ENCODE measurements around the gene NRCAM. TPM values are rescaled to one million over a fixed set of nuclear protein-coding genes. Genes with fewer than 3 reads are reported as not detected.

The NRCAM gene
- total RNA-seq, 4 donors from 2014 or later: 0.85 to 4.1 (median 2.6) TPM

GRCh38 chr7:108316708-108317107 lies 139.5 kb downstream of the NRCAM start:
- Histone ChIP-seq H3K9me3 (no peaks in the 10 kb centered on the region), H3K27me3 (no peaks in the 10 kb centered on the region), H3K4me3 (no peak overlapping the region), H3K36me3 (no peaks in the 10 kb centered on the region), H3K27ac (no peak overlapping the region), H3K4me1 (no peaks in the 10 kb centered on the region)
- DNase-seq: no peak
- no peak for TF ChIP-seq POLR2A (IDR thresholded peaks at IDR 0.05)
- TF ChIP-seq, protein P1, sequence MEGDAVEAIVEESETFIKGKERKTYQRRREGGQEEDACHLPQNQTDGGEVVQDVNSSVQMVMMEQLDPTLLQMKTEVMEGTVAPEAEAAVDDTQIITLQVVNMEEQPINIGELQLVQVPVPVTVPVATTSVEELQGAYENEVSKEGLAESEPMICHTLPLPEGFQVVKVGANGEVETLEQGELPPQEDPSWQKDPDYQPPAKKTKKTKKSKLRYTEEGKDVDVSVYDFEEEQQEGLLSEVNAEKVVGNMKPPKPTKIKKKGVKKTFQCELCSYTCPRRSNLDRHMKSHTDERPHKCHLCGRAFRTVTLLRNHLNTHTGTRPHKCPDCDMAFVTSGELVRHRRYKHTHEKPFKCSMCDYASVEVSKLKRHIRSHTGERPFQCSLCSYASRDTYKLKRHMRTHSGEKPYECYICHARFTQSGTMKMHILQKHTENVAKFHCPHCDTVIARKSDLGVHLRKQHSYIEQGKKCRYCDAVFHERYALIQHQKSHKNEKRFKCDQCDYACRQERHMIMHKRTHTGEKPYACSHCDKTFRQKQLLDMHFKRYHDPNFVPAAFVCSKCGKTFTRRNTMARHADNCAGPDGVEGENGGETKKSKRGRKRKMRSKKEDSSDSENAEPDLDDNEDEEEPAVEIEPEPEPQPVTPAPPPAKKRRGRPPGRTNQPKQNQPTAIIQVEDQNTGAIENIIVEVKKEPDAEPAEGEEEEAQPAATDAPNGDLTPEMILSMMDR (IDR thresholded peaks at IDR 0.05): no peak

- TF ChIP-seq POLR2A (IDR thresholded peaks at IDR 0.05): no peak
- TF ChIP-seq, protein P1 (IDR thresholded peaks at IDR 0.05): no peak
- Histone ChIP-seq H3K4me1 (no peaks in the 10 kb centered on the region), H3K4me3 (no peak overlapping the region), H3K27ac (no peak overlapping the region), H3K9me3 (no peaks in the 10 kb centered on the region), H3K36me3 (no peaks in the 10 kb centered on the region), H3K27me3 (no peaks in the 10 kb centered on the region)
- DNase-seq: no peak
These were observed 141.7 kb downstream of the NRCAM start for GRCh38 chr7:108314551-108314950.

GRCh38 chr7:108314049-108314448 lies 142.2 kb downstream of the NRCAM start:
- no peak for DNase-seq
- Histone ChIP-seq H3K4me1 (no peaks in the 10 kb centered on the region), H3K9me3 (no peaks in the 10 kb centered on the region), H3K4me3 (no peak overlapping the region), H3K27me3 (no peaks in the 10 kb centered on the region), H3K27ac (no peak overlapping the region), H3K36me3 (no peaks in the 10 kb centered on the region)
- no peak for TF ChIP-seq POLR2A (IDR thresholded peaks at IDR 0.05)
- TF ChIP-seq, protein P1 (IDR thresholded peaks at IDR 0.05): no peak

DNA sequence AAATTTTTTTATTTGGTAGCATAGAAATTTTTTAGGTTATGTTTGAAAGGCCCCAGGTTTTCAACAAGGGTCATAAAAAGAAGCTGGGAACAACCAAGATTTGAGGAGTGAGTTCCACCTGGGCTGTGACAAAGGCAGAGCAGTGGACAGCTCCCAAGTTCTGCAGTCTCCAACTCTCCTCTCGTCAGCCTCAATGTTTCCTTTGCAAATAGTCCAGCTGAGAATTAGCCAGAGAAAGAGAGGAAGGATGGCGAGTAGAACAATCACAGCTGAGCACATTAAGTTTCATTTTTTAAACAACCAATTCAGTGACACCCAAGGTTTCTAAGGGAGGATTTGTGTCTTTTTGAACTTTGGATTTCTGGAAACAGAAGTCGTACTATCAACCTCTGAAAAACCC lies 143.2 kb downstream of the NRCAM start:
- Histone ChIP-seq H3K27me3 (no peaks in the 10 kb centered on the region), H3K36me3 (no peaks in the 10 kb centered on the region), H3K27ac (no peak overlapping the region), H3K9me3 (no peaks in the 10 kb centered on the region), H3K4me3 (no peak overlapping the region), H3K4me1 (no peaks in the 10 kb centered on the region)
- TF ChIP-seq, protein P1 (IDR thresholded peaks at IDR 0.05): no peak
- no peak for TF ChIP-seq POLR2A (IDR thresholded peaks at IDR 0.05)
- no peak for DNase-seq

DNA sequence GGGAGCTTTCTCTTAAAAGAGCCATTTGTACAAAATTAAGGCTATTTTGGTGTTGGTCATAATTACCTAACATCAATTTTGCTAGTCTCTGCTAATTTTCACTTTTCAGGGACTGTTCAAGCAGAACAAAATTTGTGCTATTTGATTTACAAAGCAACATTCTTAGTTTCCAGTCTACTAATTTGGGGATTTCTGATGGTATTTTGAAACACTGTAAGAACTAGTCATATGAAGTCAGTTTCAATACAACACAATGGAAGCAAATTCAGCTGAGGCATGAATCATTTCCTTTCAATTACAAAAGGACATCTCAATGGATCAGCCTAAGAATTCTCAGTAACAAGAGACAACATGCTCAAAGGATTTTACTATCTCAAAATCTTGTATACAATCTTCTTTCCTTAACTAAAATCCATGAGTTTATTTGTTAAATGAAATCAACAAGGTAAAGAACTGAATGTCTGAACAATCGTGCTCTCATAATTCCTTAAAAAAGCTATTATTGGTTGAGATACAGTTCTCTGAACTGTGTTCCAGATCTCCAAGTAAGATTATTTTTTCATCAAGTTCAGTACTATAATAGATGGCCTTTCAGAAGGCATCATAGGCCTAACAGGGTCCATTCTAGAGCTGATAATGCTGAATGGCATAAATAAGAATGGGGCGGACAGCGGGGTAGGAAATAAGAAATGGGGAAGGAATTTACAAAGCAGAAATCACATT lies 144.6 kb downstream of the NRCAM start:
- Histone ChIP-seq H3K27ac (no peak overlapping the region), H3K4me1 (no peaks in the 10 kb centered on the region), H3K27me3 (no peaks in the 10 kb centered on the region), H3K36me3 (no peaks in the 10 kb centered on the region), H3K4me3 (no peak overlapping the region), H3K9me3 (no peaks in the 10 kb centered on the region)
- DNase-seq: no peak
- no peak for TF ChIP-seq POLR2A (IDR thresholded peaks at IDR 0.05)
- TF ChIP-seq, protein P1 (IDR thresholded peaks at IDR 0.05): no peak
